GM12878 (cell line): Measurements from ENCODE around the gene TMBIM6. TPM values are rescaled to one million over a fixed set of nuclear protein-coding genes. Genes with fewer than 3 reads are reported as not detected.

Experiments used
- DPF2 ChIP-seq: fragments of 450-650 bp; IDR thresholded peaks from 2 replicates; pipeline ENCODE4 v1.6.1; 2017; ENCODE audit warnings: mild to moderate bottlenecking
- FOXM1 ChIP-seq: IDR thresholded peaks from 2 replicates; pipeline ENCODE4 v1.6.1; 2012; ENCODE audit warnings: low read depth, mild to moderate bottlenecking, inconsistent platforms, low read length, moderate library complexity
- IKZF2 ChIP-seq, 2 experiments: fragments of 450-650 bp; IDR thresholded peaks; 2 replicates each; pipeline ENCODE4 v1.6.1; 2017; ENCODE audit warnings: mild to moderate bottlenecking in 2 of 2, moderate library complexity in 2 of 2
- KAT2A ChIP-seq: conservative IDR thresholded peaks from 2 replicates; pipeline ENCODE4 v1.6.1; 2011; ENCODE audit warnings: low read depth, low read length; ENCODE audit not compliant: control insufficient read depth
- KDM1A ChIP-seq: fragments of 200-600 bp; sonication (generic); IDR thresholded peaks from 2 replicates; pipeline ENCODE4 v1.6.1; 2016; ENCODE audit warnings: borderline replicate concordance
- MEF2B ChIP-seq: fragments of 450-650 bp; IDR thresholded peaks from 2 replicates; pipeline ENCODE4 v1.6.1; 2018; ENCODE audit warnings: mild to moderate bottlenecking, moderate library complexity; ENCODE audit not compliant: partially characterized antibody, poor library complexity, severe bottlenecking
- NR2F1 ChIP-seq: fragments of 450-650 bp; conservative IDR thresholded peaks from 2 replicates; pipeline ENCODE4 v1.6.1; 2017; ENCODE audit warnings: mild to moderate bottlenecking
- POU2F2 ChIP-seq: IDR thresholded peaks from 3 replicates; pipeline ENCODE4 v1.6.1; 2011; ENCODE audit warnings: low read depth, mild to moderate bottlenecking, low read length, borderline replicate concordance
- RAD51 ChIP-seq: fragments of 450-650 bp; IDR thresholded peaks from 2 replicates; pipeline ENCODE4 v1.6.1; 2016; ENCODE audit warnings: moderate library complexity, mild to moderate bottlenecking, inconsistent platforms
- SREBF2 ChIP-seq: IDR thresholded peaks from 2 replicates; pipeline ENCODE4 v1.6.1; 2012; ENCODE audit warnings: mild to moderate bottlenecking, low read length
- TBL1XR1 ChIP-seq: IDR thresholded peaks from 2 replicates; pipeline ENCODE4 v1.6.1; 2012; ENCODE audit warnings: low read depth, low read length, improper control_type of control experiment
- TCF12 ChIP-seq: IDR thresholded peaks from 2 replicates; pipeline ENCODE4 v1.6.1; 2011; ENCODE audit warnings: low read depth, mild to moderate bottlenecking, low read length
- WRNIP1 ChIP-seq: IDR thresholded peaks from 2 replicates; pipeline ENCODE4 v1.6.1; 2011; ENCODE audit warnings: low read depth, low read length, improper control_type of control experiment, borderline replicate concordance
- ZNF274 ChIP-seq: IDR thresholded peaks from one replicate; pipeline ENCODE4 v1.8.0; 2011; ENCODE audit not compliant: insufficient read length, insufficient read depth
- ZNF384 ChIP-seq: IDR thresholded peaks from 2 replicates; pipeline ENCODE4 v1.6.1; 2012; ENCODE audit warnings: low read depth, mild to moderate bottlenecking, low read length, improper control_type of control experiment, borderline replicate concordance
- ZZZ3 ChIP-seq: IDR thresholded peaks from 2 replicates; pipeline ENCODE4 v1.6.1; 2011; ENCODE audit warnings: low read depth; ENCODE audit not compliant: control insufficient read depth, insufficient read length
- polyA plus RNA-seq, 11 experiments: library from polyadenylated mRNA; depleted of rRNA in 4 of 11; unstranded in 6 of 11; stranded (reverse) in 5 of 11; fragments of >200 nt; fragmentation: Nextera tagmentation in 4 of 11; fragmentation: Illumina TruSeq in 1 of 11; extraction: Ambion mirVana in 4 of 11; extraction: Trizol in 1 of 11; gene quantifications; 1 replicate in 1 of 11; 2 replicates in 10 of 11; pipeline versions ENCODE4 v1.2.1 to v1.2.3, GENCODE V29; 2011 to 2016; ENCODE audit warnings: inconsistent platforms in 2 of 11, missing spikeins in 2 of 11, low read depth in 1 of 11
- total RNA-seq, 4 experiments: library from RNA; depleted of rRNA in 3 of 4; stranded (reverse); fragments of >200 nt in 3 of 4; fragmentation: Illumina TruSeq in 1 of 4; extraction: Trizol in 1 of 4; gene quantifications; 2 replicates each; pipeline versions ENCODE4 v1.2.1 to v1.2.3, GENCODE V29; 2013 to 2021
- TF ChIP-seq, protein P1 (sequence below): fragments of 450-650 bp; IDR thresholded peaks from 2 replicates; pipeline ENCODE4 v1.6.1; 2017; ENCODE audit warnings: mild to moderate bottlenecking
- TF ChIP-seq, protein P2 (sequence below): IDR thresholded peaks from 2 replicates; pipeline ENCODE4 v1.6.1; 2012; ENCODE audit warnings: low read depth, low read length, improper control_type of control experiment
- TF ChIP-seq, protein P3 (sequence below): IDR thresholded peaks from 2 replicates; pipeline ENCODE4 v1.6.1; 2012; ENCODE audit warnings: low read depth, low read length, improper control_type of control experiment
- TF ChIP-seq, protein P4 (sequence below): IDR thresholded peaks from 2 replicates; pipeline ENCODE4 v1.6.1; 2011; ENCODE audit warnings: borderline replicate concordance, low read depth, mild to moderate bottlenecking, moderate library complexity, low read length; ENCODE audit not compliant: insufficient read depth, poor library complexity, severe bottlenecking
- TF ChIP-seq, protein P5 (sequence below): fragments of 450-650 bp; IDR thresholded peaks from 2 replicates; pipeline ENCODE4 v1.6.1; 2018; ENCODE audit warnings: borderline replicate concordance, mild to moderate bottlenecking; ENCODE audit not compliant: partially characterized antibody

The TMBIM6 gene
- total and polyA plus RNA-seq, 10 of the 15 experiments (the other 5 are each of a cell fraction or from before 2014, with no cell fraction given): 224 to 1,192 (median 379) TPM

DNA sequence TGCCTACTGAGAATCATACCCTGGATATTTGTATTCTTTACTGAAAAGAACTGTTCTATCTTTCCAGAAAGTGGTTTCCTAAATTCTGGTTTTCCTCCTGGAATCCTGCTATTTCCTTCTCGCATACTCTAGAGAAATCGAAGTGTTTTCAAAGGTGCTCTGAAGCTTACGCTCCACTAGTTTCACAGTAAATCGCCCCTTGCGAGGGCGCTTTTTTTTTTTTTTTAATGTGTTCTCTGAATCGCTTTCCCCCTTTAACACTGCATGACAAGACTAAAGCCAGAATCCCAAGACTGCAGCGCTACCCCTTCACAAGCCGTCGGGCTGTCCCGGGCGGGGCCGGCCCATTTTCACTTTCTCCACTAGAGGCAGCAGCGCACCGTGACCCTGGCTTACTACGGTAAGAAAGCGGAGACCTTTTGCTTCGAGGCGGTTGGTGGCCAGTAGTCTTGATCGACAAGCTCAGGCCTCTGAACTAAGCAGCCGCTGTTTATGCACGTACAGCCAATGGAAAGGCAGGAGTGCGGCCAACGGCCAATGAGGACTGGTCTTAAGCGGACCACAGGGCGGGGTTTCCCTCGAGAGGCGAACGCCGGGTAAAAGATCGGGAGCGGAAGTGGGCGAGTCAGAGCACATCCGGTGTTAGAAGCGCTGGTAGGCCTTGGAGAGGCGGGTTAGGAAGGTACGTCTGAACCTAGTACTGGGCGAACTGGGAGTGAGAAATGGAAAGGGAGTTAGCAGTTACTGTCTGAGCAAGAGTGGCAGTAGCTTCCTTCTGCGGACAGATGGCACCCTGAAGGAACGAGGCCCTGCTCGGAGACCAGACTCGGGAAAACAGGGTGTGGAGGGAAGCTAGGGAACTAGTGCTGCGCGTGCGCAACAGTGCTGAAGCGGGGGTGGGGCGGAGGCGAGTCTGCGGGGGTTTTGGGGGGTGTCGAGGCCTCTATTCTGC lies at the start of gene TMBIM6 (continued):
- TF ChIP-seq, protein P1, sequence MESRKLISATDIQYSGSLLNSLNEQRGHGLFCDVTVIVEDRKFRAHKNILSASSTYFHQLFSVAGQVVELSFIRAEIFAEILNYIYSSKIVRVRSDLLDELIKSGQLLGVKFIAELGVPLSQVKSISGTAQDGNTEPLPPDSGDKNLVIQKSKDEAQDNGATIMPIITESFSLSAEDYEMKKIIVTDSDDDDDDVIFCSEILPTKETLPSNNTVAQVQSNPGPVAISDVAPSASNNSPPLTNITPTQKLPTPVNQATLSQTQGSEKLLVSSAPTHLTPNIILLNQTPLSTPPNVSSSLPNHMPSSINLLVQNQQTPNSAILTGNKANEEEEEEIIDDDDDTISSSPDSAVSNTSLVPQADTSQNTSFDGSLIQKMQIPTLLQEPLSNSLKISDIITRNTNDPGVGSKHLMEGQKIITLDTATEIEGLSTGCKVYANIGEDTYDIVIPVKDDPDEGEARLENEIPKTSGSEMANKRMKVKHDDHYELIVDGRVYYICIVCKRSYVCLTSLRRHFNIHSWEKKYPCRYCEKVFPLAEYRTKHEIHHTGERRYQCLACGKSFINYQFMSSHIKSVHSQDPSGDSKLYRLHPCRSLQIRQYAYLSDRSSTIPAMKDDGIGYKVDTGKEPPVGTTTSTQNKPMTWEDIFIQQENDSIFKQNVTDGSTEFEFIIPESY: no peak
- TF ChIP-seq SREBF2: no peak
- no peak for TF ChIP-seq ZNF274
- peak; percentile 54 to 62; a peak in 1 of 4 replicates for TF ChIP-seq IKZF2 (IDR thresholded peaks at IDR 0.05)
- TF ChIP-seq MEF2B: no peak
- TF ChIP-seq FOXM1: peak; percentile 44; the same call in 1 of the 2 replicates
- TF ChIP-seq, protein P2, sequence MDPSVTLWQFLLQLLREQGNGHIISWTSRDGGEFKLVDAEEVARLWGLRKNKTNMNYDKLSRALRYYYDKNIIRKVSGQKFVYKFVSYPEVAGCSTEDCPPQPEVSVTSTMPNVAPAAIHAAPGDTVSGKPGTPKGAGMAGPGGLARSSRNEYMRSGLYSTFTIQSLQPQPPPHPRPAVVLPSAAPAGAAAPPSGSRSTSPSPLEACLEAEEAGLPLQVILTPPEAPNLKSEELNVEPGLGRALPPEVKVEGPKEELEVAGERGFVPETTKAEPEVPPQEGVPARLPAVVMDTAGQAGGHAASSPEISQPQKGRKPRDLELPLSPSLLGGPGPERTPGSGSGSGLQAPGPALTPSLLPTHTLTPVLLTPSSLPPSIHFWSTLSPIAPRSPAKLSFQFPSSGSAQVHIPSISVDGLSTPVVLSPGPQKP: peak; percentile 87
- no peak for TF ChIP-seq ZZZ3
- TF ChIP-seq ZNF384: no peak
- no peak; the same call in 1 of the 2 replicates for TF ChIP-seq DPF2
- TF ChIP-seq TCF12: peak; percentile 84; the same call in 1 of the 2 replicates
- TF ChIP-seq RAD51: no peak
- no peak for TF ChIP-seq TBL1XR1
- TF ChIP-seq KAT2A: no peak
- TF ChIP-seq WRNIP1: no peak
- TF ChIP-seq, protein P3, sequence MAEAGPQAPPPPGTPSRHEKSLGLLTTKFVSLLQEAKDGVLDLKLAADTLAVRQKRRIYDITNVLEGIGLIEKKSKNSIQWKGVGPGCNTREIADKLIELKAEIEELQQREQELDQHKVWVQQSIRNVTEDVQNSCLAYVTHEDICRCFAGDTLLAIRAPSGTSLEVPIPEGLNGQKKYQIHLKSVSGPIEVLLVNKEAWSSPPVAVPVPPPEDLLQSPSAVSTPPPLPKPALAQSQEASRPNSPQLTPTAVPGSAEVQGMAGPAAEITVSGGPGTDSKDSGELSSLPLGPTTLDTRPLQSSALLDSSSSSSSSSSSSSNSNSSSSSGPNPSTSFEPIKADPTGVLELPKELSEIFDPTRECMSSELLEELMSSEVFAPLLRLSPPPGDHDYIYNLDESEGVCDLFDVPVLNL: no peak
- no peak for TF ChIP-seq KDM1A
- TF ChIP-seq, protein P4, sequence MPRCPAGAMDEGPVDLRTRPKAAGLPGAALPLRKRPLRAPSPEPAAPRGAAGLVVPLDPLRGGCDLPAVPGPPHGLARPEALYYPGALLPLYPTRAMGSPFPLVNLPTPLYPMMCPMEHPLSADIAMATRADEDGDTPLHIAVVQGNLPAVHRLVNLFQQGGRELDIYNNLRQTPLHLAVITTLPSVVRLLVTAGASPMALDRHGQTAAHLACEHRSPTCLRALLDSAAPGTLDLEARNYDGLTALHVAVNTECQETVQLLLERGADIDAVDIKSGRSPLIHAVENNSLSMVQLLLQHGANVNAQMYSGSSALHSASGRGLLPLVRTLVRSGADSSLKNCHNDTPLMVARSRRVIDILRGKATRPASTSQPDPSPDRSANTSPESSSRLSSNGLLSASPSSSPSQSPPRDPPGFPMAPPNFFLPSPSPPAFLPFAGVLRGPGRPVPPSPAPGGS: no peak
- peak; percentile 97 for TF ChIP-seq POU2F2
- TF ChIP-seq, protein P5, sequence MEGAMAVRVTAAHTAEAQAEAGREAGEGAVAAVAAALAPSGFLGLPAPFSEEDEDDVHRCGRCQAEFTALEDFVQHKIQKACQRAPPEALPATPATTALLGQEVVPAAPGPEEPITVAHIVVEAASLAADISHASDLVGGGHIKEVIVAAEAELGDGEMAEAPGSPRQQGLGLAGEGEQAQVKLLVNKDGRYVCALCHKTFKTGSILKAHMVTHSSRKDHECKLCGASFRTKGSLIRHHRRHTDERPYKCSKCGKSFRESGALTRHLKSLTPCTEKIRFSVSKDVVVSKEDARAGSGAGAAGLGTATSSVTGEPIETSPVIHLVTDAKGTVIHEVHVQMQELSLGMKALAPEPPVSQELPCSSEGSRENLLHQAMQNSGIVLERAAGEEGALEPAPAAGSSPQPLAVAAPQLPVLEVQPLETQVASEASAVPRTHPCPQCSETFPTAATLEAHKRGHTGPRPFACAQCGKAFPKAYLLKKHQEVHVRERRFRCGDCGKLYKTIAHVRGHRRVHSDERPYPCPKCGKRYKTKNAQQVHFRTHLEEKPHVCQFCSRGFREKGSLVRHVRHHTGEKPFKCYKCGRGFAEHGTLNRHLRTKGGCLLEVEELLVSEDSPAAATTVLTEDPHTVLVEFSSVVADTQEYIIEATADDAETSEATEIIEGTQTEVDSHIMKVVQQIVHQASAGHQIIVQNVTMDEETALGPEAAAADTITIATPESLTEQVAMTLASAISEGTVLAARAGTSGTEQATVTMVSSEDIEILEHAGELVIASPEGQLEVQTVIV: peak; percentile 68
- TF ChIP-seq NR2F1: peak; percentile 89
